Epidermal melanocyte (primary cell): ENCODE results near the gene CYP2A13.
A peak's percentile ranks its signal among the peaks of the same experiment; 100 is the strongest.
"Not testable (repeated sequence)": the region's sequence is repeated elsewhere in the genome, so short reads cannot be mapped to it uniquely, and the experiment has no call there.

Experiments used
- DNase-seq: peaks from one replicate; pipeline ENCODE4 v3.0.0; 2011; ENCODE audit warnings: low spot score; ENCODE audit not compliant: insufficient read length

The CYP2A13 gene

DNA sequence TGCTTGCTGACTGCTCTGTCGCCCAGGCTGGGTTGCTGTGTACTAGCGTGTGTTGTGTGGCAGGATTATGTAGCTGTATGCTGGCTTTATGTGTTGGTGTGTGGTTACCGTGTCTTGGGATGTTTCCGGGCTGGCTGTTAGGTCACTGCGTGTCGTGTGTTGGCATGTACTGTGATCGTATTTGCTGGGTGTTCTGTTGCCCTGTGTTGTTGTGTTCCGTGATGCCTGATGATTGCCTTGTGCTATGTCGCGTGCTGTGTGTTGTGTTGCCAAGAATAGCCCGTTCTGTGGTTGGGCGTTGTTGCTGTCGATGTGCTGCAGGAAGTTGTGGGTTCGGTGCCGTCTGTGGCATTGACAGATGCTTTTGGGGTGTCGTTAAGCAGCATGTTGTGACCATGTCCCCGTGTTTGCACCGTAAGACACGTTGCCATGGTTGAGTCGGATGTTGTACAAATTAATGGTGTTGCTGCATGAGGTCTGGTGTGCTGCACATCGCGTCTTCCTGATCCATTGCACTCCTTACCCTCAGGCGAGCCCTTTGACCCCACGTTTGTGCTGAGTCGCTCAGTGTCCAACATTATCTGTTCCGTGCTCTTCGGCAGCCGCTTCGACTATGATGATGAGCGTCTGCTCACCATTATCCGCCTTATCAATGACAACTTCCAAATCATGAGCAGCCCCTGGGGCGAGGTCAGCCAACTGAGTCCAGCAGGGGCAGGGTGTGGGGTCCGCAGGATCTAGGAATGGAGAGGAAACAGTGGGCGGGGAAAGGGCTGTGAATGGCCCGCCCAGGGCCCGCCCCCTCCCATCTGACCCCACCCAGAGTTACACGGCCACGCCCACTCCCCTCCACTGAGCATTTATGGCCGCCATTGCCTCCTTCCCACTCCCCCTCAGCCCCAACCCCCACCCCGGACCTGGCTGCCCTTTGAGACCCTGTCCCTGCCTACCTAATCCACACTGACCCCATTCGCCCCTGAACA, 33.0 kb downstream of the CYP2A13 start:
- not testable (repeated sequence) for DNase-seq

- not testable (repeated sequence) for DNase-seq
These were observed 34.6 kb downstream of the CYP2A13 start for GRCh38 chr19:41122846-41123245.

DNA sequence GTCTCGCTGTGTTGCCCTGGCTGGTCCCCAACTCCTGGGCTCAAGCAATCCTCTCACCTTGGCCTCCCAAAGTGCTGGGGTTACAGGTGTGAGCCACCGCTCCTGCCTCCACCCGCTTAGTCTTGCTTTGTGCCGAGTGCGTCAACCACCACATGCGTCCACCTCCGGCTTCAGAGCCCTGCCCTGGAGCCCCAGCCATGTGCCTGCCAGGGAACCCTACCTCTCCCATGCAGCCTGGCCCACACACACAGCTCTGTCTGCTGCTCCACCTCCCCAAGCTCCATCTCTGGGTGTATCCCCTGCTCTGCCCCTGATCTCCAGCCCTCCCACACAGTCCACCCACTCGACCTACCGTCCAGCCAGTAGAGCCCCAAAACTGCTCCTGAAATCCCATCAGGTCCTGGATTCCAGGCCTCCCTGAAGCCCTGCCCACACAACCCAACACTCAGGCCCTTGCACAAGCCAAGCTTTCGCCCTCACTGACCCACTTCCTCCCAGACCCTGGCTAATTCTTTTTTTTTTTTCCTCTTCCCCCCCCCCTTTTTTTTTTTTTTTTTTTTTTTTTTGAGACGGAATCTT, 35.6 kb downstream of the CYP2A13 start:
- no peak for DNase-seq

GRCh38 chr19:41126765-41127203, 38.5 kb downstream of the CYP2A13 start:
- not testable (repeated sequence) for DNase-seq

DNA sequence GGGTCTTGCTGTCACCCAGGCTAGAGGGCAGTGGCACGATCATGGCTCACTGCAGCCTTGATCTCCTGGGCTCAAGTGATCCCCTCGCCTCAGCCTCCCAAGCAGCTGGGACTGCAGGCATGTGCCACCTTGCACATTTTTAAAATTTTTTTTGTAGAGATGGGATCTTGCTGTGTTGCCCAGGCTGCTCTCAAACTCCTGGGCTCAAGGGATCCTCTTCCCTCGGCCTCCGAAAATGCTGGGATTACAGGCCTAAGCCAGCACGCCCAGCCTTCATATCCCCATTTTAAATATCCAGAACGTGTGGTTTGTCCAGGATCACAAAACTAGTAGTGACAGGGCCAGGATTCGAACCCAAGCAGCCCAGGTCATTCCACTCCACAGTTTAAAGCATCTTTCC, 39.1 kb downstream of the CYP2A13 start:
- DNase-seq, result not testable (repeated sequence)

DNA sequence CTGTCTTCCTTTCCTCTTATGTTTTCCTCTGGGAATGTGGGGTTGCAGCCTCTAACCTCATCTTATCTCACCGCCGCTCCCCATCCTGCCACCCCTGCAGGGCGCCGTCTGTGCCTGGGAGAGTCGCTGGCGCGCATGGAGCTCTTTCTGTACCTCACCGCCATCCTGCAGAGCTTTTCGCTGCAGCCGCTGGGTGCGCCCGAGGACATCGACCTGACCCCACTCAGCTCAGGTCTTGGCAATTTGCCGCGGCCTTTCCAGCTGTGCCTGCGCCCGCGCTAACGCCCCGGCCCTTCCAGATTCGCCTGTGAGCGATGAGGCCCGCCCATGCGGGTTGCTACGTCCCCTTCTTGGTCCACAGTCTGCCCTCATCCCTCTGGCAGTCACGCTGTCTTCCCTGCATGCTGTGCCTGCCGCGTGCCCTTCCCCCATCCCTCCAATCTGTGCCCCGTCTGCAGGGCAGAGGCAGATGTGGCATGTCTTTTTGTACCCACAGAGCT, 39.6 kb downstream of the CYP2A13 start:
- not testable (repeated sequence) for DNase-seq

GRCh38 chr19:41128692-41129091, 40.4 kb downstream of the CYP2A13 start:
- DNase-seq, result no peak

DNA sequence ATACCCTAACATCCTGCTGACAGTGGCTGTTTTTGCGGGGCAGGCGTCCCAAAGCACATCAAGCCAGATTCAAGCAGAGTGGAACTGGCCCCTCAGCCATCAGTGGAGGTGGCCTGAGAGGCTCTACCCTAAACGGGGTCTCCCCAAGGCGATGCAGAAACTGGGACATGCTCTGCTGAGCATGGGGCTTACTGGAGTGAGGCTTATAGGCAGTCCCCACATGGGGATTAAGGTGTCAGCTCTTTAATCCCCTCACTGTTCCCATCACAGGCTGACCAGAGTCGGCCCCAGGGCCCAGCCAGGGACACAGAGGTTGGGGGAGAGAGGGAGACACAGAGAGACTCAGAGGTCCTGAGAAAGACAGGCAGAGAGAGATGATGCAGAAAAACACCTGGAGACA, 42.9 kb downstream of the CYP2A13 start:
- no peak for DNase-seq

- no peak for DNase-seq
These were observed 45.0 kb downstream of the CYP2A13 start for GRCh38 chr19:41133260-41133659.

- DNase-seq, result no peak
These were observed 46.4 kb downstream of the CYP2A13 start for GRCh38 chr19:41134616-41135015.

GRCh38 chr19:41135390-41136384, 47.4 kb downstream of the CYP2A13 start:
- not testable (repeated sequence) for DNase-seq

GRCh38 chr19:41136636-41137455, 48.6 kb downstream of the CYP2A13 start:
- DNase-seq, result no peak

DNA sequence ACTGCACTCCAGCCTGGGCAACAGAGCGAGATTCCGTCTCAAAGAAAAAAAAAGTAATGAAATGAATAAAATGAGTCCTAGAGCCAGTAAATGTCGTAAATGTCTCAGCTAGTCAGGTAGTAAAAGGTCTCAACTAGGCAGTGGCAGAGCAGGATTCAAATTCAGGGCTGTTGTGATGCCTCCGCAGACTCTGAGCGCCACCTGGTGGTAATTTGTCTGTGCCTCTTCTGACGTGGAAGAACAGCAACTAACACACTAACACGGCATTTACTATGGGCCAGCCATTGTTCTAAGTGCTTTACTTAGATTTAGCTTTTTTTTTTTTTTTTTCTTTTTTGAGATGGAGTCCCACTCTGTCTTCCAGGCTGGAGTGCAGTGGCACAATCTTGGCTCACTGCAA, 56.2 kb downstream of the CYP2A13 start:
- DNase-seq, result peak; percentile 25
